RWPE1 (cell line): Measurements from ENCODE around the gene ZC3H12D.
"Not testable (repeated sequence)": the region's sequence is repeated elsewhere in the genome, so short reads cannot be mapped to it uniquely, and the experiment has no call there.

ENCODE experiments used
- CTCF ChIA-PET: fragments of 350-600 bp; sonication (Branson Sonifier 250); formaldehyde crosslinking; extraction: SDS; loops from one replicate; lab custom pipeline; 2021; lab: Yijun Ruan, JAX
- POLR2A ChIA-PET: fragments of 400-600 bp; formaldehyde crosslinking; extraction: SDS; loops from one replicate; lab custom pipeline; 2020; ENCODE audit warnings: antibody characterized with exemption; ENCODE audit not compliant: low non-redundant PET; lab: Yijun Ruan, JAX
- DNase-seq: peaks from one replicate; pipeline ENCODE4 v3.0.0; 2012; ENCODE audit warnings: low spot score
- H3K27ac ChIP-seq: fragments of 450-650 bp; 2 replicates; pipeline ENCODE4 v1.5.1; 2017
- CTCF ChIP-seq: fragments of 450-650 bp; conservative IDR thresholded peaks from 2 replicates; pipeline ENCODE4 v1.5.1; 2017; ENCODE audit warnings: low read depth, mild to moderate bottlenecking

The ZC3H12D gene

GRCh38 chr6:149463781-149464180 lies 21.0 kb downstream of the ZC3H12D start:
- no peak overlapping the region for H3K27ac ChIP-seq
- CTCF ChIA-PET: no interaction called here
- TF ChIP-seq CTCF: no peak
- no peak for DNase-seq
- POLR2A ChIA-PET: no interaction called here

GRCh38 chr6:149462712-149463111 lies 22.1 kb downstream of the ZC3H12D start:
- DNase-seq, CTCF ChIA-PET, H3K27ac ChIP-seq, POLR2A ChIA-PET: not testable (repeated sequence)

GRCh38 chr6:149461670-149462069 lies 23.1 kb downstream of the ZC3H12D start:
- CTCF ChIA-PET: no interaction called here
- no peak overlapping the region for H3K27ac ChIP-seq
- no peak for TF ChIP-seq CTCF
- POLR2A ChIA-PET: no interaction called here
- no peak for DNase-seq

GRCh38 chr6:149460249-149460648 lies 24.6 kb downstream of the ZC3H12D start:
- POLR2A ChIA-PET, CTCF ChIA-PET, H3K27ac ChIP-seq, DNase-seq: not testable (repeated sequence)

GRCh38 chr6:149459761-149460160 lies 25.1 kb downstream of the ZC3H12D start:
- POLR2A ChIA-PET: no interaction called here
- H3K27ac ChIP-seq: no peak overlapping the region
- CTCF ChIA-PET: no interaction called here
- no peak for TF ChIP-seq CTCF
- no peak for DNase-seq

GRCh38 chr6:149458806-149459205 lies 26.0 kb downstream of the ZC3H12D start:
- no peak overlapping the region for H3K27ac ChIP-seq
- TF ChIP-seq CTCF: no peak
- CTCF ChIA-PET: interaction anchor here (1.2 kb wide), 1 partner anchor 11 kb away, joined by 4 read pairs; no protein-coding TSS in a partner anchor
- POLR2A ChIA-PET: no interaction called here
- DNase-seq: no peak

- ChIA-PET CTCF (interaction anchor here (1.2 kb wide), 1 partner anchor 11 kb away, joined by 4 read pairs; no protein-coding TSS in a partner anchor), POLR2A (no interaction called here)
- TF ChIP-seq CTCF: no peak
- DNase-seq: no peak
- H3K27ac ChIP-seq: no peak overlapping the region
These were observed 26.6 kb downstream of the ZC3H12D start for GRCh38 chr6:149458196-149458595.
